SK-N-MC (cell line): Measurements from ENCODE around the gene PYCARD.

Experiments
- DNase-seq: peaks from one replicate; pipeline ENCODE4 v3.0.0-alpha.2; 2011; ENCODE audit warnings: low read depth, low spot score
- H3K27ac ChIP-seq: fragments of 200-600 bp; sonication (generic); 2 replicates; pipeline ENCODE4 v1.5.1; 2016; ENCODE audit warnings: mixed run types
- H3K36me3 ChIP-seq: fragments of 200-600 bp; sonication (generic); 2 replicates; pipeline ENCODE4 v1.6.1; 2017; ENCODE audit warnings: antibody characterized with exemption, low read length, mixed read lengths; ENCODE audit not compliant: insufficient read depth
- H3K4me3 ChIP-seq: fragments of 200-600 bp; sonication (generic); 2 replicates; pipeline ENCODE4 v1.5.1; 2016
- H3K9ac ChIP-seq: fragments of 200-600 bp; sonication (generic); 2 replicates; pipeline ENCODE4 v1.8.0; 2017; ENCODE audit warnings: mixed run types, mixed read lengths; ENCODE audit not compliant: insufficient read length
- H3K9me3 ChIP-seq: fragments of 200-600 bp; sonication (generic); 2 replicates; pipeline ENCODE4 v1.6.1; 2017; ENCODE audit warnings: low read depth, mild to moderate bottlenecking, antibody characterized with exemption, low read length, moderate library complexity, mixed read lengths
- EZH2 ChIP-seq: fragments of 200-600 bp; sonication (generic); IDR thresholded peaks from one replicate; pipeline ENCODE4 v1.6.1; 2017; ENCODE audit warnings: antibody characterized with exemption
- FOXP2 ChIP-seq: optimal IDR thresholded peaks from 2 replicates; pipeline ENCODE3; 2011; ENCODE audit warnings: mild to moderate bottlenecking, moderate library complexity; ENCODE audit not compliant: insufficient read depth; ENCODE audit errors: extremely low read length, control extremely low read depth
- POLR2AphosphoS5 ChIP-seq: IDR thresholded peaks from 2 replicates; pipeline ENCODE4 v1.6.1; 2012; ENCODE audit warnings: mild to moderate bottlenecking, low read depth, low read length, borderline replicate concordance

The PYCARD gene

GRCh38 chr16:31187808-31188189 is 14.8 kb downstream of the PYCARD start:
- H3K36me3 ChIP-seq, result peaks cover 100% of the 10 kb centered on the region
- no peak overlapping the region for H3K9ac ChIP-seq
- H3K9me3 ChIP-seq, result no peaks in the 10 kb centered on the region
- no peak for DNase-seq
- TF ChIP-seq EZH2 (no peak), FOXP2 (no peak), POLR2AphosphoS5 (no peak)
- no peak overlapping the region for H3K4me3 ChIP-seq
- no peak overlapping the region for H3K27ac ChIP-seq

DNA sequence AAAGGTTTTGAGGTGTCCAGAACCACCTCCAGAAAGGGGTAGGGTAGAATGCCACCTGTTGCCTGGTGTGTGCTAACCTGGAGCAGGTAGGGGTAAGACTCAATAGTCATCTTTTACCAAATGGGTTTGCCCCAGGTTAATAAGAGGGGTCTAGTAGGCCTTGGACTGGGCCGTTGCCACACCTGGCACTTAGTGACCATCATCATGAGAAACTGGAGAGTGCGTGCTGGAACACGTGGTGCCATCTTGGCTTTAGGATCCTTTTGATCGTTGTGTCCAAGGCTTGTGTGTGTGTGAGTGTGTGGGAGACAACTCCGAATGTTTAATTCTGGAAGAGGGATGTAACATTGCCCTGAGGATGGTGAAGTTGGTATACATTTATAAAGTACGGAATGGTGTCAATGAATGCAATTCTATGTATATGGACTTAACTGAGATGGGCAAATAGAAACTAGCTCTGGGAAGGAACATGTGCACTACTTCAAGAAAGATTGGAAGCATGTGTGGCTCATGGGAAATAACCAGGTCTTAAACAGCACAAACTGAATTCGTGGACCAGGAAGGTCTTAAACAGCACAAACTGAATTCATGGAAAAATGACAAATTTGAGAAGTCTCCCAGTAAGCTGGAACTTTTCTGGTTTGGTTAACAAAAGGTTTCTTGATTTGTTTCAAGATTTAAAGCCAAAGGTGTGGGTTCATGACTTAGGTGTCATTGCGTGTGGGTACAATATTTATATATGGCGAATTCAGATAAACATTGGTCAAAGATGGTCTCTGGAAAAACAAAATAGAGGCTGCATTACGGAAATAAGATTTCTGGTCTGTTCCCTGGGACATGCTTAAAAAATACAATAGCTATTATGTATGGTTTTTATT is 15.4 kb downstream of the PYCARD start:
- Histone ChIP-seq H3K36me3 (peaks cover 100% of the 10 kb centered on the region), H3K27ac (no peak overlapping the region), H3K9me3 (no peaks in the 10 kb centered on the region), H3K4me3 (no peak overlapping the region), H3K9ac (no peak overlapping the region)
- DNase-seq, result no peak
- TF ChIP-seq POLR2AphosphoS5 (no peak), EZH2 (no peak), FOXP2 (no peak)

GRCh38 chr16:31186176-31186575 is 16.4 kb downstream of the PYCARD start:
- Histone ChIP-seq H3K4me3 (no peak overlapping the region), H3K36me3 (peaks cover 100% of the 10 kb centered on the region), H3K27ac (no peak overlapping the region), H3K9ac (no peak overlapping the region), H3K9me3 (no peaks in the 10 kb centered on the region)
- no peak for DNase-seq
- TF ChIP-seq FOXP2, result no peak
- no peak for TF ChIP-seq POLR2AphosphoS5
- no peak for TF ChIP-seq EZH2

GRCh38 chr16:31185339-31185738 is 17.2 kb downstream of the PYCARD start:
- DNase-seq, result no peak
- no peak for TF ChIP-seq EZH2
- no peak for TF ChIP-seq POLR2AphosphoS5
- TF ChIP-seq FOXP2, result no peak
- H3K36me3 ChIP-seq, result peaks cover 96% of the 10 kb centered on the region

GRCh38 chr16:31184888-31185287 is 17.7 kb downstream of the PYCARD start:
- TF ChIP-seq POLR2AphosphoS5, result no peak
- no peak for TF ChIP-seq FOXP2
- TF ChIP-seq EZH2, result no peak
- Histone ChIP-seq H3K36me3 (peaks cover 92% of the 10 kb centered on the region), H3K9ac (no peak overlapping the region), H3K4me3 (no peak overlapping the region), H3K9me3 (no peaks in the 10 kb centered on the region), H3K27ac (no peak overlapping the region)
- DNase-seq, result no peak

More at GRCh38 chr16:31185339-31185738, 17.2 kb downstream of the PYCARD start:
- Histone ChIP-seq H3K27ac (no peak overlapping the region), H3K9ac (no peak overlapping the region), H3K9me3 (no peaks in the 10 kb centered on the region), H3K4me3 (no peak overlapping the region)

DNA sequence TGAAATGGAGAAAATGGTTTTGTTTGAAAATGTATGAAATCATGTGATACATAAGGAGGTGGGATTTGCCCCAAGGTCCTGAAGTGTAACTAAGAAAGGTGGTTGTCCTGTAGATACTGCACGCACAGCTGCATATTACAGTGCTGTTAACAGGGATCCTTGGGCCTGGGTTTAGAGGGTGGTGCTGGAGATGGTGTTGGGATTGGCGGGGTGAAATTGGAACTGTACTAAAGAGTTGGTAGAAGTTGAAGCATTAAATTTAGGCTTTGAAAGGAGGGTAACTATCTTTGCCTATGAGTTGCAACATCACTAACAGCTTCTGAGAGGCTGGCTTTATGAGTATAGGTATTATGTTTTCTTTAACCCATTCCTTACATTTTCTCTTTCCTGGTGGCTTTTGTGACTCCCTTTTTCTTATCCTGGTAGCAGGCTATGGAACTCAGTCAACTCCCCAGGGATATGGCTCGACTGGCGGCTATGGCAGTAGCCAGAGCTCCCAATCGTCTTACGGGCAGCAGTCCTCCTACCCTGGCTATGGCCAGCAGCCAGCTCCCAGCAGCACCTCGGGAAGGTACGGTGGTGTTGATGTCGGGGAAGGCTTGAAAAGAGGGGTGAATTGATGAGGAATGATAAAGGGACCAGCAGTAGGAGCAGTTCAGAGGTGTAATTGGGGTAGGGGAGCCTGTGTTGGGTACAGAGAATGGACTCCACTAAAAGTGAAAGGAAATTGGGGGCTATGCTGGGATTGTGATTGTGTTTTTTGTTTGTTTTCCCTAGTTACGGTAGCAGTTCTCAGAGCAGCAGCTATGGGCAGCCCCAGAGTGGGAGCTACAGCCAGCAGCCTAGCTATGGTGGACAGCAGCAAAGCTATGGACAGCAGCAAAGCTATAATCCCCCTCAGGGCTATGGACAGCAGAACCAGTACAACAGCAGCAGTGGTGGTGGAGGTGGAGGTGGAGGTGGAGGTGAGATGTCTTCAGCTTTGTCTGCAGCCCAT is 18.8 kb downstream of the PYCARD start:
- TF ChIP-seq EZH2 (no peak), FOXP2 (no peak), POLR2AphosphoS5 (no peak)
- DNase-seq, result no peak
- Histone ChIP-seq H3K4me3 (peak overlapping the region; percentile 90), H3K27ac (no peak overlapping the region), H3K9ac (peak overlapping the region; percentile 99), H3K36me3 (peaks cover 80% of the 10 kb centered on the region), H3K9me3 (no peaks in the 10 kb centered on the region)

GRCh38 chr16:31182391-31182790 is 20.2 kb downstream of the PYCARD start:
- H3K36me3 ChIP-seq, result peaks cover 67% of the 10 kb centered on the region
- H3K27ac ChIP-seq, result no peak overlapping the region
- no peak for TF ChIP-seq EZH2
- no peak for TF ChIP-seq FOXP2
- no peak for TF ChIP-seq POLR2AphosphoS5
- no peaks in the 10 kb centered on the region for H3K9me3 ChIP-seq
- DNase-seq, result no peak
- peak overlapping the region; percentile 90 for H3K4me3 ChIP-seq
- H3K9ac ChIP-seq, result peak overlapping the region; percentile 99
